HG02678 (cell line): ENCODE measurements around the gene TSPAN33.

Experiments used
- ATAC-seq: cut with Tn5 transposase; IDR thresholded peaks from one replicate; pipeline ENCODE4 v1.9.1; 2021; ENCODE audit warnings: mild to moderate bottlenecking, moderate library complexity; ENCODE audit not compliant: unreplicated experiment

Gene TSPAN33

DNA sequence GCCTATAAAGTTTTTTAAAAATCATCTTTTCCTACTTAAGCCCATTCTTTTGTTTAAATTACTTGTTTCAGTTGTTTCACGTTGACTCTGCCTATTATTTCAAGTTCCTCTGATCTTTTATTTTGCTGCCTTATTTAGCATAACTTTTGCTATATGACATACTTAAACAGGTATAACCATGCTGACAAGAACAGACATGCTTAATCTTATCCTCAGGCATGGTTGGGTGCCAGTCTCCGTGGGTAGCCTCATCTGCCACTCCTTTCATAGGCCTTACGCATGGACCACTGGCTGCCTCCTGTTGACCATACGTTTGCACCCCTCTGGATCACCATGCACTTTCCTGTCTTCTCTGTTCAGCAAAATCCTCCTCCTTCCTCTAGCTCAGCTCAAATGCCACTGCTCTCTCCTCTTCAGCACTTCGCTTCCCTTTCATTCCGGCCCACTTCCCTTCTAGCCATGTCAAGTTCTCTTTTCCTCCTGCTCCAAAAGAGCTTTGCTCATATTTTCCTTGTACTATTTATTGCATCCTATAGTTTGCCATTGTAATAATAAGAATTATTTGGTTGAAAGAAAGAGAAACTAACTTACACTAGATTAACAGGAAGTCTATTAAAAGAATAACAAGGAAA, 10.0 kb upstream of the TSPAN33 start:
- ATAC-seq: no peak

DNA sequence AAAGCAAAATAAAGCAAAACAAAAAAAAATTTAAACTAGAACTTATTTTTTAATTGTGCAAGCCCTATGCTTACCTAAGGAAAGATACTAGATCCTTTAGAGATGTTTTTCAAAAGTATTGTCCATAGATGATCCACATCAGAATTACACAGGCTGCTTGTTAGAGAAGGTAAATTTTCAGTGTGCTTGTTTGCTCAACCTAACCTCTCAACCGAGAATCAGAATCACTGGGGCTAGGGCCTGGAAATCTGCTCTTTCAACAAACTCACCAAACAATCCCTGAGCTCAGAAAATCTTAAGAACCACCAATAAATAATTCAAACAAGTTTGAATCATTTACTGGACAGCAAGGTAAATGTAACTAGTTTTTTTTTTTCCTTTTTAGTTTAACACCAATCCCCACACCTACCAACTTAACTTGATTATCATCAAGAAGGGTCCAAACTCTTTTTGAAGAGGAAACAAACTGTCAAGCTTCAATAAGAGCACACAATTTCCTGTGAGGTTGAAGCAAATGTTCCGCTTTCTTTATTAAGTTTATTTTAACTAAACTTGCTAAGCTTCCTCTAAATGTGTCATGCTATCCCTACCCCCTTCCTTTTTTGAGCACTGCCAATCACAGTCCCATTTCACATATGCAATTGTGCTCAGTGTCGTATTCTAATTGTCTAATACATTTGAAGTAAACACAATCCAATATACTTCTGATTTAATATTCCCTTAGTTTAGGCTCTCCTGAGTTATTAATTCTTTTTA, 7.4 kb upstream of the TSPAN33 start:
- ATAC-seq: no peak

DNA sequence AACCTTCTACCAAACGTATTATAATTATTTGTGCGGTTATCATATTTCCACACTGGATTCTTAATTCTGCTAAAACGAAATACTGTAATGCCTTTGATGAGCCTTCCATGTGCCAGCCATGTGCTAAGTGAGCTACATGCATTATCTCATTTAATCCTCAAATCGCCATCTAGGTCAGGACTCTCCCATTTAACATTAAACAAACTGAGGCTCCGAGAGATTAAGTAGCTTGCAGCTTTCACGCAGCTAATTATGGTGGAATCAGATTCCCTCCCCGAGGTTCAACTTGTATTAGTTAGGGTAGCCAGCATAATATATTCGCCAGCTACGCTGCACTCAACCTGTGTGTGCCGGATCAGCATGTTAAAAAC, 798 bp upstream of the TSPAN33 start:
- ATAC-seq: no peak

DNA sequence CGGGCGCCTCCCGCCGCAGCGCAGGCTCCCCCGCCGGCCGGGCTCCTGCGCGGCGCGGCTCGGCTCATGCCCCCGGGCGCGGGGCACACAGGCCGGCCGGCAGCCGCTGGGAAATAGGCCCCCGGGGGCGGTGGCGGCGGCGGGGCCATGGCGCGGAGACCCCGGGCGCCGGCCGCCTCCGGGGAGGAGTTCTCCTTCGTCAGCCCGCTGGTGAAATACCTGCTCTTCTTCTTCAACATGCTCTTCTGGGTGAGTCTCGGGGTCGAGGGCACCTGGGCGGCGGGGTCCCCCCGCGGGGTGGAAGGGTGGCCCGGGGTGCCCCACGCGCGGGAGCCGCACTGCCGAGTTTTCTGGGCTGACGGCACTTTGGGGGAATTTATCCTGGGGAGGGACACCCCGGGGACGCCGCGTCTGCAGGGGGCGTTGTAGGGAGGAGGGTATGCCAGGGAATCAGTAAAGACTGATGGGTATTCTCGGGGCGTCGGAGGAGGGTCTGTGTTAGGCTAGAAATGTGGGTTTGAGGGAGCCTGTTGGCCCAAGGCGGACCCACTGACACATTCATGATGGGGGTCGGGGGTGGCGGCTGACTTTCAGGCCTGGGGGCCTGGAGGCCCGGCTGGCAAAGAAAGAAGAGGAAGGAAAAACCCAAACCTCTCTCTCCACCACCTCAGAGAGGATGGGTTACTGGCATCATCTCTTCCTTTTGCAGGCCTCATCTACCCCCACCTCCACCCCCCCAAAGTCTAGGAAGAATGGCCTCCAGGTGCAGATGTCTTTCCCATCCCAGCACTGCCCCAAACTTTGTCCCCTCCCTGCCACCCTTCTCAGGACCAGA, 544 bp downstream of the TSPAN33 start:
- ATAC-seq: no peak

DNA sequence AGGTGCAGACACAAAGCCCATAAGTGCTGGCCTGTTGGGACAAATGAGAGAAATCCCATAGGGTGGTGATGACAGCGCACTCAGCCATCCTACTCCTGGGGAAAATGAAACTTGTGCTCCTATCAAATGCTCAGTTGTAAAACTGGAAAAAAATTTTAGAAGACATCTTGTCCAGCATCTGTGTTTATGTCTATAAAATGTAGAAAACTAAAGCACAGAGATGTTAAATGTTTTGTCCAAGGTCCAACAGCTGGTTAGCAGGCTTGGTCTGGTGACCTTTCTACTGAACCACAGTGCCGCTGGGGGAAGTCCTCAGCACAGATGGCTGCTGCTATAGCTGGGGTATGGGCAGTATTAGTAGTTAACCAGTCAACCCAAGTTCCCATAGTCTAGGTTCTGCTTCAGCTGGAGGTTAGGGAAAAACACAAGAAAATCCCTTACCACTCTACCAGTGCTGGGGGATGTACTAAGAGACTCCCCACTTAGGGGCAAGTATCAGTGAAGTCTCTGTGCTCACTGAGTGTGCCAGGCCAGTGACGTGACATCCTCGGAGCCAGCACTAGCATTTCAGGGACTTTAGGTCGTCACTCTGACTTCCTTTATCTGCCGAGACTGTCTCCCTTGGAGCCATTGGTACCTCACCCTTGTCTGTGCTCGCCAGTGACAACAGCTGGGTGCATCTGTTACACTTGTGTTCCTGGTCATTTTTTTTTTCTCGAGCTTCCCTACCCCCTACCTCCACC, 1.9 kb downstream of the TSPAN33 start:
- peak; percentile 67 for ATAC-seq

DNA sequence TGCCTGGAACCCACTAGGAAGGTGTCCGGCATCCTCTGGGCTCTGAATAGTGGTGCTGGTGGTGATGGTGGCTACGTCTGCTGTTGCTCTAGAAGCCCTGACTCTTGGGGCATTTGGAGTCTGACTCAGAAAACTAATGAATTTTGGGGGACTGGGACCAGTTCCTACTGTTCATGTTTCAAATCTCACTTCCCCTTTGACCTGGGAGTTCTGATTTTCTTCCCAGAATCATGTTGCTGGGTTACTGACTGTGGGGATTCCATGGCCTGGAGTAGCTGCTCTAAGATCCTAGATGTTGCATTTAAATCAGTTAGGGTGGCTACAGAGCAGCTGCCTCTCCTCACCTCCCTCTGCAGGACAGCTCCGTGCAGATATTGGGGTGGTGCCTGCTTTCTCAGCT, 3.2 kb downstream of the TSPAN33 start:
- ATAC-seq: no peak

DNA sequence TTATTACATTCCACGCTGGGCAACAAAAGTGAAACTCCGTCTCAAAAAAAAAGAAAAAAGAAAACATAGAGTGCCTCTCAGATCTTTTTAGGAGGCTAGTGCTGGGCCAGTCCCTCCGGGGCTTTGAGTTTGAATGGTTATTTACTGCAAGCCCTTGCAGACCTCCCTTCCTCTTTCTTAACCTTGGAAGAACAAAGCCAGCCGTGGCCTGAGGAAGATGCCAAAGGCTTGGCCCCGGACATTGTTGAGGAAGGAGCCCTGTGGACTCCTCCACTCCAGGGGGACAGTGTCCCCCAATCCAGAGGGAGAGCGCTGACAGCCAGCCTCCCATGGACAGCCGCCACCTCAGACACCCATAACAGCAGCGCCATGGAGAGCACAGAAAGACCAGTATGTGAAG, 5.0 kb downstream of the TSPAN33 start:
- ATAC-seq: no peak

DNA sequence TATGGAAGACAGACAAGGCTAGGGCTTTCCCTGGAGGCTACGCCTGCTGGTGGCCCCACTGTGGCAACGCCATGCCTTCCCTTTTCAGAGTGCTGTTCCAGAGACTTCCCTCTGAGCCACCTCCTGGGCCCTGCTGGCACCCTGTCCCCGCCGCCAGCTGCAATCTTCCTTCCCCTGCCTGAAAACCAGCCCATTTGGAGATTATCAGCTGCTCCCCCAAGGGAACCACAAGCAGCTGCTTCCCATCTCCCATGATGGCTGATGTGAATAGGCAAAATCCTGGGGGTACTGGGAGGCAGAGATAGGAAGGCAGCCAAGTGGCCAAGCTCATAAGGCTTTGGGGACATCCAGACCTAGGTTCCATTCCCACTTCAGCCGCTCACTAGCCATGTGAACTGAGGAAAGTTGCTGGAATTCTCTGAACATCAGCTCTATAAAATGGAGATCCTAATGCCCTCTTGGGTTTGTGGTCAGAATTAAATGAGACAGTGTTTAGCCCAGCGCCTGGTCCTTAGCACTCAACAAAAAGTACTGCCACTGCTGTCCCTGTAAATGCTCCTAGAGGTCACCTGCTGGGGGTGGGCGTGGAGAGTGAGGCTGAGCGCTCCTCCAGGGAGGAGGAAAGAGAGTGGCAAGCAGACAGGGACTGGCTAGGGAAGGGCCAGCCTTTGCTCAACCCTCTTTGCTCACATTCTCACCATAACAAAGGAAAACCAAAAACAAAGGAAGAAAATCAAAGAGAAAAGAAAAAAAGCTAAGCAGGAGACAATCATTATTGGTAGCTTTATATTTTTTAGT, 5.9 kb downstream of the TSPAN33 start:
- ATAC-seq: no peak

DNA sequence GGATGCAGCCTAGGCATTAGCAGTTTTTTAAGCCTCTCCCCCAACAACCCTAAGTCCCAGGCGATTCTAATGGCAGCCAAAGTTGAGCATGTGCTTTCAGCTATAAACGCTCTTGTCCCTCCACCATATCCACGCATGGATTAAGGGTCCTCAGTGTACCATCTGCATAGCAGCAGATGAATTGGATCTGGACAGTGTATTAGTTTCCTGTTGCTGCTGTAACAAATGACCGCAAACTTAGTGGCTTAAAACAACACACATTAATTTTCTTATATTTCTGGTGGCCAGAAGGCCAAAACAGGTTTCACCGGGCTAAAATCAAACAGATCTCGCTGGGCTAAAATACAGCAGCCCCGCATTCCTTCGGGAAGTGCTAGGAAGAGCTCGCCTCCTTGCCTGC, 13.1 kb downstream of the TSPAN33 start:
- no peak for ATAC-seq

DNA sequence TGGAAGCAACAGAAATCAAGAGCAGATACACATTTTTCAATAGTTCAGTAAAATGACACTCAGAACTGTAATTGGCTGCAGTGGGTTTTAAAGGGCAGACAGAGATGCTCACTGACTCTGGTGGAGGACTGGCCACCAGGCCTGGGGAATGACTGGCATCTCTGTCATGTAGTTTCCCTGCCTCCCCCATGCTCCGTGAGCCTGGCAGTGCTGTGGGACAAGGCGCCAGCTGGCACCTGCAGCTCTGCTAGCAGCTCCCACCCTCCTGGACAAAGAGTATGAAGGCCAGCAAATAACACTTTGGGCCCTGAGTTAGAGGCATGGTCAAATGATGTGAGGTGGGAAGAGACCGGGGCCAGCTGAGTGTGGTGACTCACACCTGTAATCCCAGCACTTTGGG, 15.0 kb downstream of the TSPAN33 start:
- ATAC-seq: no peak

DNA sequence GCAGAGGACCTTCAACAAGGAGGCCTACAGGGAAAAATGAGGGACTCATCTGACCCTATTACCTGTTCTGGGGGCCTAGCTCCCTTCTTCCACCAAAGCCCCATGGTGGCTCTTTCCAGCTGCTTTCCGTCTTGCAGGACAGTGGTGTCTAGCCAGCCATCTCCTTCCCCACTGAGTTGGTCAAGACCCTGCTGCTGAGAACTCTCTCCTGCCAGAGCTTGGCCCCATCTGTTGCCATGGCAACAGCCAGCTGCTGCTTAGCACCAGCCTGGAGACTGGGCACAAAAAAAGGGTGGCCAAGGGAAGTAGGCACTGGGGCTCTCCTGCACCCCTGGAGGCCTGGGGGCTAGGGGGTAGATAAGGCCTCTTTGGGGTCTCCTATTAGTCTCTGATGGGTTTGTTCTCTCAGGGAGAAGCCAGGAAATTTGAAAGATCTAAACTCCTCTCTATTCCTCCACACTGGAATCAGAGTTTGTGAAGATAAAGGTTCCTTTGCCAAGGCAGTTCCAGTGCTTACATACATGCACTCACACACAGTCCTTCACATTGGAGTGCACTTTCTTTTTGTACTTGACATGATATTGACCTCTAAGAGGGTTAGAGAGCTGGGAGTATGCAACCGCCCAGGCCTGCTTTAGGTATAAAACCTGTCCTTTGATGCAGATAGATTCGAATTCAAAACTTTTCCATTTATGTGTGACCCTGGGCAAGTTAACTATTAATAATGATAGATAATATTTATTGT, 15.8 kb downstream of the TSPAN33 start:
- no peak for ATAC-seq

DNA sequence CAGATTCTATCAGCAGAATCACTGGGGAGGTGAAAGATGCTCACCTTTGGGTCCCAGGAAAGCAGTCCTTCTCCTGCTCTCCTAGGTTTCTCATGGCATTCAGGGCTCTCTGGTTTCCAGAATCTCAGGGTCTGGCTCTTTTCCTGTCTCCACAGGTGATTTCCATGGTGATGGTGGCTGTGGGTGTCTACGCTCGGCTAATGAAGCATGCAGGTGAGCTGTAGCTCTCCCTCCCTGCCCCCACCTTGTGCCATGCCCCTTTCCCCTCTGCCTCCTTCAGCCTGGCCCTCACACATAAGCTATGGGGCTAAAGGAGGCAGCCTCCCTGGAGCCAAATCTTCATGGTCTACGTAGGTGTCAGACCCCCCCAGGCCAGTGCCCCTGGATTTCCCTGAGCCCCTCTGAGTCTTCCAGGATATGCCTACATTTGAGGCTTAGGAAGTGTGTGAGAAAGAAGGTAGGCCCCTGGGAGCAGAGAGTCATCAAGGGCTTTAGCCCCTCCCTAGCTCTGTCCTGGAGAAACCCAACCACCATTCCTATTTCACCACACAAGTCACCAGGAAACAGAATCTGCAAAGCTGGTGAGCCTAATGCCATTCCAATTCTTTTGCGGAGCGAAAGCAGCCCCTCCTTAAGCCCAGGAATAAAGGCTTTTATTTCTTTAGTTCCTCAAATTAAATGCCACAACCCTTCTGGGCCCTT, 17.2 kb downstream of the TSPAN33 start:
- ATAC-seq: no peak

DNA sequence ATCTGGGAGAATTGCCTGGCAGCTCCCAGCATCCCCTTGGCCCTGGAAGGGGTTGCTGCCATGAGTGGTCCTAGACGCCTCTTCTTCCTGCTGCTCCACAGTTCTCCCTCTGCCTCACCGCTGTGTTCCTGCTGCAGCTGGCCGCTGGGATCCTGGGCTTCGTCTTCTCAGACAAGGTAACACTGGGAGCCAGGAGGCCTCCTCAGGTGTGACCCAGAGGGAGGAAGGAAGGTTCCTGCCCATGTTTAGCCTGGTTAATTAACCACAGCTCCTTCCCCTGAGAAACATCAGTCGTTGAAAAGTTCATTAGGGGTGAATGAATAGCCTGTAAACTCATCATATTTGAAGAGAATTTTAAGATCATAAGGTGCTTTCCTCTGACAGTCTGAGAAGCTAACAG, 18.2 kb downstream of the TSPAN33 start:
- ATAC-seq: no peak

DNA sequence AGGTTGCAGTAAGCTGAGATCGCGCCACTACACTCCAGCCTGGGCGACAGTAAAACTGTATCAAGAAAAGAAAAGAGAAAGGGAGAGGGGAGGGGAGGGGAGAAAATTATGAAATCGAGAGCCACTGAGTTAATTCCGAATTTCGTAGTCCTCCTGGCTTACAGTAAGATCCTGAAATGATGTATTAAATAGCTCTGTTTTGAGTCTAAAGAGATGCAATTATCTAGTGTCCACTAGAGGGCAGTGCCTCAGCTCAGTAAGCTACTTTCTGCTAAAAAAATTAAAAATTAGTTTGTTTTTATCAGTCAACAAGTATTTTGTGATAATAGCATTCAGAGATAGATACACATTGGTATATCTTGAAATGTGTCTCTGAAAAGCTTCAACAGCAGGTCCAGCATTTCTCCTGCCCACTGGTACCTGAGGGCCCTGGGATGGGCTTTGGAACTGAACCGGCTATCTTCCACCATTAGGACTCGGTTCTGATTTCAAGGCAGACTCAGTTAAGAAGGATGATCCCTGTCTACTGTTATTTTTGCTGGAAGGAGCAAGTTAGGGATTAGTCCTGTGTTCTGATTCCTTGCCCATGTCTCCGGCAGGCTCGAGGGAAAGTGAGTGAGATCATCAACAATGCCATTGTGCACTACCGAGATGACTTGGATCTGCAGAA, 19.5 kb downstream of the TSPAN33 start:
- no peak for ATAC-seq

DNA sequence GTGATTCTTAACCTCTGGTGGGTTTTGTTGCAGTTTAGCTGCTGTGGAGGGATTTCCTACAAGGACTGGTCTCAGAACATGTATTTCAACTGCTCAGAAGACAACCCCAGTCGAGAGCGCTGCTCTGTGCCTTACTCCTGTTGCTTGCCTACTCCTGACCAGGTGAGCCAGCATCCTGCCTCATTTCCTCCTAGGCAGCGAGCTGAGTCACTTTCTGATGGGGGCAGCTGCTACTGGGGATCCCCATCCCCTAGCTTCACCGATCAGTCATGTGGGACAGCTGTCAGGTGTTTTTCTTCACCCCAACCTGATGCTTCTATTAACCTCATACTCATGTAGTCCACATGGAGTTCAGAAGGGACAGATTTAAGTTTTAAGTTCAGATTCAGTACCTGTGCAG, 22.2 kb downstream of the TSPAN33 start:
- ATAC-seq: peak; percentile 60

DNA sequence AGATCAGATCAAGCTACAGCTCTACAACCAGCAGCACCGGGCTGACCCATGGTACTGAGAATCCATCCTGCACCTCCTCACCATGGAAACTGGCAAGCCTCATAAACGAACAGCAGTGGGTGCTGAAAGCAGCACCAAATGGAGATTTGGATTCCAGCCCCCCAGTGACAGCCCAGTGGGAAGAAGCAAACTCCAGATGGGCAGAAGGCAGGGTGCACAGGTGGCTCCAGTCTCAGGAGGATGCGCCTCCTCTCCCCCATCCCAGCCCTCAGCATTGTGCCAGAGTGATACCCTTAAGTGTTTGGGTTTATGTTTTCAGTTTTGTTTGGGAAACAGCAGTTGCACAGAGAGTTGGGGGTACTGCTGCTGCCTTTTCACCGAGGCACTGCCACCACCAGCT, 23.3 kb downstream of the TSPAN33 start:
- no peak for ATAC-seq

DNA sequence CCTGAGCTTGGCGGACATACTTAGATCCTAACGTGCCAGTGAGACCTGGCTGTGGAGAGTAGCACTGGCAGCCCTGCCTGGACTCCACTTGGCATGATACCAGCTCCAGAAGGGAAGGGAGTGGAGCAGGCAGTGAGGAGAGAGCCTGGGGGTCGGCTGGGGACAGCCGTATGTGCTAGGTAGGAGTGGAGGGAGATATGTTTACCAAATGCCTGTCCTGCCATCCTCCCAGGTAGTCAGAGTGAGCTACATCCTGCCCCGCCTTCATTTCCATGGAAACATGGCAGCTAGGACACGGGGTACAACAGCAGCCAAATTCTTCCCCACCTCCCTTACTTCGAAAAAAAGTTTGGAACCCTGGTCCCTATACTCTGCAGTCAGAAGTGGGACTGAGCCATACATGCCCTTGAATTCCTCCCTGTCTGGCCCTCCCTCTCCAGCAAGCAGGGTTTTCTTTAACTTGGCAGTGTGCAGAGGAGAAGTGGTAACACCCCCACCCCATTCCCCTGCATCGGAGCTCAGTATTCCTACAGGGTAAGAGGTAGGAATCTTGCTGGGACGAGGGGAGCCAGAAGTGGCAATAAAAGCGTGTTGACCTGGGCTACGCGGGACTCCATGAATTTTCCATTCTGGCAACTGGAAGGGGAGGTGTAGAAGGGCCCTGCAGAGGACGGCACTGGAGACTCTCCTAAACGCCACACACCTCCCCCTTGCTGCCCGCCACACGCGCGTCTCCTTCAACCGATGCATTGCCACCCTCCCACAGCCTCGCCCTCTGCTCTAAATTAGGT, 23.9 kb downstream of the TSPAN33 start:
- no peak for ATAC-seq

DNA sequence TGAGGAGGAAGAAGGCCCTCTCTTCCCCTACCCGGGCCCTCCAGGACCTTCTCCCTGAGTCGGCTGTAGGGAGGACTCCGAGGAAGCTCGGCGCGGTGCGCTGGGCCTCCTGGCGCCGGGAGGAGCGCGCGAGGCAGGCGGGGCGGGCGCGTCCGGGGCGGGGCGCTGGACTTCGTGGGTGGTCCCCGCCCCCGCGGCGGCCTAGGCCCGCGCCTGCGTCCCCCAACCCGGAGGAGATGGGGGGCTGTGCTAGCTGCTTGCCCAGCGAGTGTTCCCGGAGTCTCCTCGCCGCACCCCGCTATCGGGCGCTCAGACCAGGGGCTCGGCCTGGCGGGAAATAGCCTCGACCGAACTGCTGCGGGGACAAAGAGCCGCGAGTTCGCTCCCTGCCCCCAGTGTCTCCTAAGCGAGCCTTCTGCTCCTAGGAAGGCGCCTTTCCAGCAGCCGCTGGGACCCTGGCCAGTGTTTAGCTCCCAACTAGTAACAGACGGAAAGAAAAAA, 24.7 kb downstream of the TSPAN33 start:
- ATAC-seq: peak; percentile 32
